ENCODE results near the gene CELF2. TPM values are rescaled to one million over a fixed set of nuclear protein-coding genes. Genes with fewer than 3 reads are reported as not detected.

The CELF2 gene
- total RNA-seq, 2 donors from 2014 or later: 139 to 146 TPM

DNA sequence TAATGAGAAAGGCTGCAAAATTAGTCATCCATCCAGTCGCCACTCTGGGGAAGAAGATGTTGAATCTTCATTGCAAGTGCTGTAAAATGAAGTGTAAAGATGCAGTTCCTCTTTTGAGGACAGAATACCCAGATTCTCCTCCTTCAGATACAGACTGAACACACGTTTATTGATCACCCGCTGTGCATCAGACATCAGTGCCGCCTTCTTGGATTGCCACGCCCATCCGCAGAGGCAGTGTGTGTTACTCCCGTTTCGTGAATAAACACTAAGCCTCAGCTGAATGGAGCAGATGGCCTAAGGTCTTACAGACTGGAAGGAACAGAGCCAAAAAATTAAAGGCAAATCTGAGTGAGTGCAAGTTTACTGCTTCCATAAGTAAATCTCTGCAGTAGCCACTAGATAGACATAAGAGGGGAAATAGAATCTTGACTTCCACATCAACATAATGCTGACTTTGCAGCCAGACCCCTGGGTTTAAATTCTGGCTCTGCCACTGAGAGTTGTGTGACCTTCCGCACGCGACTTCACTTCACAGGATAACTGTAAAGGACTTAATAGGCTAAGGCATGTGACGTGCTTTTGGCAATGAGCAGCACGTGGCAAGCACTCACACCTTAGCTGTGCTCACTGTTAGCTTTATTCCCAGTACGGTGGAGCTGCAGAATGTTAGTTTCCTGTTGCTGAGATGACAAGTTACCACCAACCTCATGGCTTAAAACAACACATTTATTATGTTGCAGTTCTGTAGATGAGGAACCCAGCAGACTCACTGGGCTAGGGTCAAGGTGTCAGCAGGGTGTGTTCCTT, 285.9 kb downstream of the CELF2 start:
- Mint-ChIP-seq H3K9me3 (no peaks in the 10 kb centered on the region), H3K4me1 (peaks cover 18% of the 10 kb centered on the region), H3K36me3 (ENCODE audit: low read depth) (peaks cover 72% of the 10 kb centered on the region), H3K27ac (peak overlapping the region; percentile 70), H3K27me3 (no peaks in the 10 kb centered on the region), H3K4me3 (no peak overlapping the region)
- no peak for ATAC-seq (replicated peaks)

DNA sequence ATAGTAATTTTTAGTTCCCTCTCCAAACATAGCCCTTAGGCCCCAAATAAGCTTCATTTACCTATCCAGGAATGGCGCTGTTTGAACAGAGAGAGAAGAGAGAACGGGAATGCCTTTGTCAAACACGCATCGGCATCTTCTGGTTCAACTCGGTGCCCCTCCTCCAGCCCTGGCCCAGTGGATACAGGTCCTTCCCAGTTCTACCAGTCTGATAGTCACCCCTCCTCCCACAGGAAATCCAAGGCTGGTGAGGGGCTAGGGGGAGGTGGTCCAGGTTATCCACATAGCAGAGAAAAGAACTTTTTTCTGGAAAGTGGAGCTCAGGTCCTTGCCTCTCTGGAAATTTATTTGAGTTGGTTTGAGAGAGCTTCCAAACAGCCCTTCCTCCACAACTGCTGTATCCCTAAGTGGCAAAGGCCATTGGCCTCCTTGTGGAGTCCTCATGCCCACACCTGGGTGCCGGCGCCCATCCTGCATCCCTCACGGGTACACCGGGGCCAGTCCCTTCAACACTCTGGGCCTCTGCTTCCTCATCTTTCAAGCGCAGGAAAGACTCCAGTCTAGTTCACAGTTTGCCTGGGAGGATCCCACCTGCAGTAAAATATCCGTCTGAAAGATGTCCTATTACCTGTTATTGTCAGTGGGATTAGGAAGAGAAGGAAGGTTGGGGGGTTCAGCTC, 287.4 kb downstream of the CELF2 start:
- Mint-ChIP-seq H3K9me3 (no peaks in the 10 kb centered on the region), H3K27me3 (no peaks in the 10 kb centered on the region), H3K4me3 (no peak overlapping the region), H3K27ac (peak overlapping the region; percentile 50), H3K4me1 (peaks cover 30% of the 10 kb centered on the region), H3K36me3 (ENCODE audit: low read depth) (peaks cover 87% of the 10 kb centered on the region)
- ATAC-seq (replicated peaks): no peak

DNA sequence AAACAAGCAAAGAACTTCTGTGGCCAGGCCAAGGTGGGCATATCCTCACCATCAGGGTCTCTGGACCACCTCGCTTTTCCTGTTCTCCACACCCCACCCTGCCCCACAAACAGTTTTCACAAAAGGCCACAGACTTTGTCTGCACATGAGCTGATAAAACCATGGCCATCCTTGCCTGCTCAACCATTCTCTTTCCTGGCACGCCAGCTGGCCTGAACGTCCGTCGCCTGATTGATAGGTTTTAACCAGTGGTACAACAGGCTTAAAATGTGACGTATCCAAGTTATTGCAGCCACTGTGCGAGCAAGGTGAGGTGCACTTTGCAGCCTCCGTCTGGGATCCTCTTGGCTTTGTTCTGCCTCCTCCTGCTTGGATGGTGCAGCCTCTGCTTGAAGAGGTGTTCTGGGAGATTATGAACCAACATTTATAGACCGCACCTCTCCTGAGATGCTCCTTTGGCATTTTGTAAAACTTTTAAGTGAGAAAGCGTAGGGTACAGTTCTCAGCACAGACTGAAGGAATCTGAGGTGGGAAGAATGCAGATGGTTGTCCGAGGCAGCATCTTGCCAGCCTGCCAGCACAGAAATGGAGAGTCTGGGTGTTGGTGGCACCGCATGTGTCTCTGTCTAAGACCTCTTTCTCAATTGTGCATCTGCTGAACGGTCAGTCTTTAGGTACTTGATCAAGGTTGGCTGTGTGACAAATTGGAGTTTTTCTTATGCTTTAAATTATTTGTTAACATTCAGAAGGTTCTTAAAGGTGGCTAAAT, 288.3 kb downstream of the CELF2 start:
- Mint-ChIP-seq H3K4me1 (peaks cover 31% of the 10 kb centered on the region), H3K4me3 (no peak overlapping the region), H3K9me3 (no peaks in the 10 kb centered on the region), H3K27me3 (no peaks in the 10 kb centered on the region), H3K36me3 (ENCODE audit: low read depth) (peaks cover 97% of the 10 kb centered on the region), H3K27ac (peak overlapping the region; percentile 47)
- no peak for ATAC-seq (replicated peaks)

DNA sequence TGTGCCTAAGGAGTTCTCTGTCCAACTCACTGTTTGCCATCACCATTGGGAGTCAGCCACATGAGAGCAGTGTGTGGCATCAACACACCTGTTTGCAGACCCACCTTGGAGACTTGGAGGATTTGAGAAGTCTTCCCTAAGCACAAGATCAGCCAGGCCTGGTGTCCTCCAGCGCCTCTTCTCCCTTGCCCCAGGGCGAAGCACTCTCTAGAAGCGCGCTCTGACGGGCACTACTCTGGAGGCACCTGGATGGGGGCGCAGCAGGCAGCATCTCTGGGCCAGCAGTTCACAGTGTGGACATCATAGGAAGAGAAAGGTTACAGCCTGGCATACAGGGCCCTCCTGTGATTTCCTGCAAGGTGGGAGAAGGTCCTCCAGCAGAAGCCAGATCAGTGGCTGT, 289.3 kb downstream of the CELF2 start:
- Mint-ChIP-seq H3K4me1 (peaks cover 36% of the 10 kb centered on the region), H3K27me3 (no peaks in the 10 kb centered on the region), H3K27ac (peak overlapping the region; percentile 47), H3K36me3 (ENCODE audit: low read depth) (peaks cover 100% of the 10 kb centered on the region), H3K4me3 (no peak overlapping the region), H3K9me3 (no peaks in the 10 kb centered on the region)
- ATAC-seq (replicated peaks): no peak

DNA sequence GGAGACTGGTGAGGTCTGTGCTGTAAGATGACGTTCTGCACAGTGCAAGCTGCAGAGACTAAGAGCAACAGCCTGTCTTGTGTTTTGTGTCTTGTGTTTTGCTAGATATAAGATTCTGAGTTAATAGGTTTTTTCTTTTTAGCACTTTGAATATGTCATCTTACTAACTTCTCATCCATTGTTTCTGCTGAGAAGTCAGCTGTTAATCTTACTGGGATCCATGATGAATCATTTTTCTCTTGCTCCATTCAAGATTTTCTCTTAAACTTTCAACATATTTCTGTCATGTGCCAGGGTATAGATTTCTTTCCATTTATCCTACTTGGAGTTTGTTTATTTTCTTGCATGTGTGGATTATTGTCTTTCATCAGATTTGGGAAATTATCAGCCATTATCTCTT, 290.3 kb downstream of the CELF2 start:
- H3K4me3 Mint-ChIP-seq: no peak overlapping the region
- no peaks in the 10 kb centered on the region for H3K9me3 Mint-ChIP-seq
- H3K27me3 Mint-ChIP-seq: no peaks in the 10 kb centered on the region
- peaks cover 30% of the 10 kb centered on the region for H3K4me1 Mint-ChIP-seq
- no peak for ATAC-seq (replicated peaks)
- peaks cover 100% of the 10 kb centered on the region for H3K36me3 Mint-ChIP-seq (ENCODE audit: low read depth)
- H3K27ac Mint-ChIP-seq: peak overlapping the region; percentile 47

DNA sequence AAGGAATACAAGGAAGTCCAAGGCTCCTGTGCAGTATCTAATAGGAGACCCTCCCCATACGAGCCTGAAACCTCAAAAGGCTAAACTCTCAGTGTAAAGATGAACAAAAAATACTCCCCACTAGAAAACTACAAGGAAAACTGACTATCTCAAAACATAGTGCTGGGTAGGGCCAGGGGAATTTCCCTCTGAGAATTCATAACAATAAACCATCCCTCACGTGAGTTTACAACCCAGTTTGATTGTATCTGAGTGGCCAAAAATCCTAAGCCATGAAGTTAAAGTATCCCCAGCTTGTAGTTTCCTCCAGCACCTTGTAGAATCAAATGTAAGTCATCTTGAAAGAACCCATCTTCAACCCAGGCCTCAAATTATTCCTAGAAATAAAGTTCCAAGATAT, 293.4 kb downstream of the CELF2 start:
- Mint-ChIP-seq H3K36me3 (ENCODE audit: low read depth) (peaks cover 100% of the 10 kb centered on the region), H3K27ac (peak overlapping the region; percentile 90), H3K4me1 (peaks cover 46% of the 10 kb centered on the region), H3K9me3 (no peaks in the 10 kb centered on the region), H3K27me3 (no peaks in the 10 kb centered on the region), H3K4me3 (peak overlapping the region; percentile 45)
- ATAC-seq (replicated peaks): peak; percentile 19

DNA sequence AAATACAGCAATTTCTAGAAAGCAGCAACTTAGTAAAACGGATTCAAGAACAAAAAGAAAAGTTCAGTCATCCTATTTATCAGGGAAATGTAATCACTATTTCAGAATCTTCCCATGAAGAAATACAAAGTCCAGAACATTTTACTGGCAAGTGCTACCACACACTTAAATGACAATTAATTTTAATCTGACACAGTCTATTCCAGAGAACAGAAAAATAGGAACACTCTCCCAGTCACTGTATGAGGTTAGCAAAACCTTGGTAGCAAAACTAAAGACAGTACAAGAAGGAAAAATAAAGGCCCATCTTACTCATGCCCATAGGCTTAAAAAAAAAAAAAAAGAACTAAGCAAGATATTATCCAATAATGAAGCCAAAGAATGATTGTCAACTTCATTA, 295.8 kb downstream of the CELF2 start:
- no peak for ATAC-seq (replicated peaks)
- Mint-ChIP-seq H3K9me3 (no peaks in the 10 kb centered on the region), H3K4me3 (no peak overlapping the region), H3K36me3 (ENCODE audit: low read depth) (peaks cover 100% of the 10 kb centered on the region), H3K27me3 (no peaks in the 10 kb centered on the region), H3K27ac (peak overlapping the region; percentile 90), H3K4me1 (peaks cover 56% of the 10 kb centered on the region)

DNA sequence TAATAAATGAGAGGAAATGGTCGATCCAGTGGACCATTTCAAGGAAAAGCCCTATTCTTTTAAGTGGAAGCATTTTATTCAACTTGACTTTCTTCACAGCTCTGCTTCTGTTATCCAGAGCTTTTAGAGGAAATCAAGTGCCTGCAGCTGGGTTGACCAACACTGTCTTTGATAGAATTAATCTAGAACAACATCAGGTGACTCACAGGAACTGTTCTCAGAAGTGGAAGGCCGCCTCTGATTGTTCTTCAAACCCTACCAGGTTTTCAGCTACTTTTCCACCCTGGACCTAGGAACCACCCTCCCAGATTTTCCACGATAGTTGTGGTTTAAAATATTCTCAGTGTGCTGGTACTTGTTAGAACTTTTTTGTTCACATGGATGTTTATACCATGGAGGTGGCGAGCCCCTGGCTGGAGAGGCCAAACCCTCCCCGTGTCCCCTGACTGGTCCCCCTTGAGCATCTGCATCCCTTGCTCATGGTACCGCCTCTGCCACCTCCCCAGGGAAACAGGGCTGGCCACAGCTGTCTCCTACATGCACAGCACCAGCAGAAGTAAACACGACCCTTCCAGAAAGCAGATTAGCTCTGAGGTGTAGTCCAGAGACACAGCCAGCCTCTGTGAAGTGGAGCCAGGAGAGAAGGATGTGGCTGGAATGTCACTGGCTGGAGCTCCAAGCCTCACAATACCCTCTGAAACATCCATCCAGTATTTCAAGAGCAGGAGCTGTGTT, 300.4 kb downstream of the CELF2 start:
- Mint-ChIP-seq H3K36me3 (ENCODE audit: low read depth) (peaks cover 100% of the 10 kb centered on the region), H3K27me3 (no peaks in the 10 kb centered on the region), H3K4me3 (peak overlapping the region; percentile 60), H3K4me1 (peaks cover 57% of the 10 kb centered on the region), H3K9me3 (no peaks in the 10 kb centered on the region), H3K27ac (peak overlapping the region; percentile 91)
- peak; percentile 34 for ATAC-seq (replicated peaks)

DNA sequence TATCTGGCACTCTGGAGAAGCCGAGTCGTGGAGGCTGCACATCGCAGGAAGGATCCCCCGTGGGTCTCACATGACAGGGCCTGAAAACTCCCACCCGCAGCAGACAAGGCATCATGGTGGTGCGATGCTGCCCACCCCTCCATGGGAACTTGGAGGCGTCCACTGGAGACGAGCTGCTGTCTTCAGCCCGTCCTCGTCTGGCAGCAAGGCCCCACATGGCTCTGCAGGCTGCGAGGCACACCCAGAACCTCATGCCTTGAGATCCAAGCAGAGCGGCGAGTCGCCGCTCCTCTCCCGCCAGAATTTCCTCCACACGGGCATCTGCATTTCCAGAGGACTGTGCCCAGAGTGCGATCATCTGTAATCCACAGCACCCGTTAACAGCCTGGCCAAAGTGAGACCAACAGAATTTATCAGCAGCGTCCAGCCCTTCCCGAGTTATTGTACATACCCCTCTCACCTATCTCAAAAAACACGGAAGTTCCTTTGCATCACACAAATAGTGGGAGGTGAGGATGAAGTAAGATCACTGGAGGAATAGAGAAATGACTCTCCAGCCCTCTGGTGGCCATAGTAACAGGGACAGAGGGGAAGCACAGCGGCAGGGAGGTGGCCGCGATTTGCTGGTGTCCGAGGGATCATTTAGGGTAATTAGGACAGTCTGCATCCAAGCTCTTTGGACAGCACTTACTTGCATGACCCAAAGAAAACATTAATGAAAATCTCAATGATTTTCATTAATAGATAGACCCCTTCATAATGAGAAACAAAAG, 301.3 kb downstream of the CELF2 start:
- Mint-ChIP-seq H3K27ac (peak overlapping the region; percentile 91), H3K4me3 (peak overlapping the region; percentile 60), H3K27me3 (no peaks in the 10 kb centered on the region), H3K4me1 (peaks cover 53% of the 10 kb centered on the region), H3K36me3 (ENCODE audit: low read depth) (peaks cover 100% of the 10 kb centered on the region), H3K9me3 (no peaks in the 10 kb centered on the region)
- ATAC-seq (replicated peaks): no peak

DNA sequence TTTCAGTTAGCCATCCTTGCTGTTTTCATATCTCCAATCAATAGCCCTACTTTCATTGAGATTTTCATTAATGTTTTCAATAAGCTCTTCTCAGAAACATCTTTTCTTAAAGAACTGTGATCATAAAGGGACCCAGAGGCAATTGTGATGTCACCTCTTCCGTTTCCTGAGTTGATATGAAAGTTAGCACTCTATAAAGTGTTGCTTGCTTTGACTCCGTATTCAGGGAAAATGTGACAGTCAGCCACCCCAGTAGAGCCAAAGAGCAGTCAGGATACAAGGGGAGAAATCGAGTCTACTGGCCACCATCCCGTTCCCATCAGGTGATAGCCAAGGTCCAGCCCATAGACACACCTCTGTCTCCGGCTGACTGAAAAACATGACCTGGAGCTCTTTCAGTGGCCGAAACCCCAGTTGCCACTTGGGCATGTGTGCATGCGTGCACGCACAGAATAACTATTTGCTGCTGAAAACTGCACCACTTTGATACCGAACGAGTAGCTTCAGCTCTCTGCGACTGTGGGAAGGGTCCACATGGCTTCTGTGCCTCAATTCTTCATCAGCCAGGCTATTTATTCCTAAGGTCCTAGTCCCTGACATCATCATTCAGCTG, 302.4 kb downstream of the CELF2 start:
- Mint-ChIP-seq H3K9me3 (no peaks in the 10 kb centered on the region), H3K36me3 (ENCODE audit: low read depth) (peaks cover 100% of the 10 kb centered on the region), H3K4me1 (peaks cover 46% of the 10 kb centered on the region), H3K27me3 (no peaks in the 10 kb centered on the region), H3K27ac (peak overlapping the region; percentile 91), H3K4me3 (peak overlapping the region; percentile 60)
- peak; percentile 65 for ATAC-seq (replicated peaks)

DNA sequence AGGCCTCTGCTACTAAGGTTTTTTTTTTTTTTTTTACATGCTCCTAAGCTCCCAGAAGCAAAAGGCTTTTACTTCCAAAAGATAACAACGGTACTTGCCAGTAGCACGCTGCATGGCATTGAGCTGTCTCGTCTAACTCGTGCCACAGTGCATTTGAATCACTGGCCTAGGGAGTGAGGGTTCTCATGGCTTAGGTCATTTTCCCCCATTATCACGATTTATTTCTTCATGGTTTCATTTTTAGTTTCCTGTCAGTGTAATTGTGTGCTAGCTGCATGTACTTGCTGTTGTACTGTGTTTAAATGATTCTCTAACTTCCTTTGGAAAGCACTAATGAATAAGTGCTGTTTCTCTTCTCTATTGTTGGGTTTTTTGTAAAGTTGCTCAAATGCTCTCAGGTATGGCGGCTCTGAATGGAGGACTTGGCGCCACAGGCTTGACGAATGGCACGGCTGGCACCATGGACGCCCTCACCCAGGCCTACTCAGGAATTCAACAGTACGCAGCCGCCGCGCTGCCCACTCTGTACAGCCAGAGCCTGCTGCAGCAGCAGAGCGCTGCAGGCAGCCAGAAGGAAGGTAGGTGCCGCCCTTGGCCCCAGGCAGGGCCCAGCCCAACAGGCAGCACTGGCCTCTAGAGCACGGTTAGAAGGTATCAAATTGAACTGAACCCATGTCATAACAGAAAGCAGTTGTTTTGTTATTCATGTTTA, 303.3 kb downstream of the CELF2 start:
- peaks cover 100% of the 10 kb centered on the region for H3K36me3 Mint-ChIP-seq (ENCODE audit: low read depth)
- ATAC-seq (replicated peaks): peak; percentile 30

DNA sequence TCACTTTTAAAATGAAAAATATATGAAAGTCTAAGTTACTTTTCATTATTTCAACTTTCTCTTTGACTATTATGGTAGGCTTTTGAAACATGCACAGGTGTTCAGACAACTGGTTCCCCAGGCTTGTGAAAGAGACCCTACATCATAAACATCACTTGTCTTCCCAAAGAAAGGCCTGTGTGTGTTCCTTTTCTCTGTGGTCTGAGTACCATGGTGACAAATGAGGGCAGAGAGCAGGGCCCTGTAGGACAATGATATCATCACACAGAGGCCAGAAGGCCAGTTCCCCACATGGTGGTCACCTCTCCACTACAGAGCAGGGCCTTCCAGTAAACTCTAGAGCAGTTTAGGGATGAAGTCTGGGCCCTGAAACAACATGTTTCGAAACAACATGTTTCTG, 305.0 kb downstream of the CELF2 start:
- peak; percentile 39 for ATAC-seq (replicated peaks)
- Mint-ChIP-seq H3K4me1 (peaks cover 44% of the 10 kb centered on the region), H3K36me3 (ENCODE audit: low read depth) (peaks cover 100% of the 10 kb centered on the region), H3K9me3 (no peaks in the 10 kb centered on the region), H3K4me3 (no peak overlapping the region), H3K27me3 (no peaks in the 10 kb centered on the region), H3K27ac (peak overlapping the region; percentile 91)

More for the DNA sequence above, 303.3 kb downstream of the CELF2 start:
- H3K9me3 Mint-ChIP-seq: no peaks in the 10 kb centered on the region
- peak overlapping the region; percentile 60 for H3K4me3 Mint-ChIP-seq
- peaks cover 46% of the 10 kb centered on the region for H3K4me1 Mint-ChIP-seq
- no peaks in the 10 kb centered on the region for H3K27me3 Mint-ChIP-seq
- peak overlapping the region; percentile 91 for H3K27ac Mint-ChIP-seq

Measured in activated T-helper 17 cell treated with anti-CD3 and anti-CD28 coated beads, Interleukin-2, amount 50 U/mL, for 72 hours (primary cell).